Measurements from ENCODE around the gene RAD51B.
"Not testable (repeated sequence)": the region's sequence is repeated elsewhere in the genome, so short reads cannot be mapped to it uniquely, and the experiment has no call there.

The RAD51B gene

GRCh38 chr14:68695326-68695768 lies 875.8 kb downstream of the RAD51B start:
- H3K27me3 ChIP-seq (replicated peaks; ENCODE audit: control insufficient read depth, insufficient read depth, low read length) = no peaks in the 10 kb centered on the region
- no peak overlapping the region for H3K4me3 ChIP-seq (replicated peaks; ENCODE audit: low read depth, low read length)
- no peaks in the 10 kb centered on the region for H3K36me3 ChIP-seq (ENCODE audit: control insufficient read depth, insufficient read depth, low read length)
- peak; percentile 61 for DNase-seq (ENCODE audit: extremely low read depth, insufficient read length)
- TF ChIP-seq CTCF (IDR thresholded peaks at IDR 0.05; ENCODE audit: insufficient read depth, low read length, poor library complexity, severe bottlenecking) = no peak

GRCh38 chr14:68695856-68696255 lies 876.3 kb downstream of the RAD51B start:
- no peak for DNase-seq (ENCODE audit: extremely low read depth, insufficient read length)
- H3K4me3 ChIP-seq (replicated peaks; ENCODE audit: low read depth, low read length) = no peak overlapping the region
- no peak for TF ChIP-seq CTCF (IDR thresholded peaks at IDR 0.05; ENCODE audit: insufficient read depth, low read length, poor library complexity, severe bottlenecking)
- H3K27me3 ChIP-seq (replicated peaks; ENCODE audit: control insufficient read depth, insufficient read depth, low read length) = no peaks in the 10 kb centered on the region
- no peaks in the 10 kb centered on the region for H3K36me3 ChIP-seq (ENCODE audit: control insufficient read depth, insufficient read depth, low read length)

GRCh38 chr14:68696266-68696665 lies 876.7 kb downstream of the RAD51B start:
- no peak overlapping the region for H3K4me3 ChIP-seq (replicated peaks; ENCODE audit: low read depth, low read length)
- H3K36me3 ChIP-seq (ENCODE audit: control insufficient read depth, insufficient read depth, low read length) = no peaks in the 10 kb centered on the region
- no peaks in the 10 kb centered on the region for H3K27me3 ChIP-seq (replicated peaks; ENCODE audit: control insufficient read depth, insufficient read depth, low read length)
- TF ChIP-seq CTCF (IDR thresholded peaks at IDR 0.05; ENCODE audit: insufficient read depth, low read length, poor library complexity, severe bottlenecking) = no peak
- DNase-seq (ENCODE audit: extremely low read depth, insufficient read length) = no peak

GRCh38 chr14:68696721-68697495 lies 877.3 kb downstream of the RAD51B start:
- H3K27me3 ChIP-seq (replicated peaks; ENCODE audit: control insufficient read depth, insufficient read depth, low read length) = no peaks in the 10 kb centered on the region
- H3K4me3 ChIP-seq (replicated peaks; ENCODE audit: low read depth, low read length) = no peak overlapping the region
- DNase-seq (ENCODE audit: extremely low read depth, insufficient read length) = no peak
- H3K36me3 ChIP-seq (ENCODE audit: control insufficient read depth, insufficient read depth, low read length) = no peaks in the 10 kb centered on the region
- no peak for TF ChIP-seq CTCF (IDR thresholded peaks at IDR 0.05; ENCODE audit: insufficient read depth, low read length, poor library complexity, severe bottlenecking)

- not testable (repeated sequence) for H3K4me3 ChIP-seq (replicated peaks; ENCODE audit: low read depth, low read length); H3K27me3 ChIP-seq (replicated peaks; ENCODE audit: control insufficient read depth, insufficient read depth, low read length); DNase-seq (ENCODE audit: extremely low read depth, insufficient read length); H3K36me3 ChIP-seq (ENCODE audit: control insufficient read depth, insufficient read depth, low read length)
Measured at GRCh38 chr14:68698773-68699172, 879.2 kb downstream of the RAD51B start.

- Histone ChIP-seq H3K36me3 (ENCODE audit: control insufficient read depth, insufficient read depth, low read length) (no peaks in the 10 kb centered on the region), H3K27me3 (replicated peaks; ENCODE audit: control insufficient read depth, insufficient read depth, low read length) (no peaks in the 10 kb centered on the region), H3K4me3 (replicated peaks; ENCODE audit: low read depth, low read length) (no peak overlapping the region)
- no peak for TF ChIP-seq CTCF (IDR thresholded peaks at IDR 0.05; ENCODE audit: insufficient read depth, low read length, poor library complexity, severe bottlenecking)
- DNase-seq (ENCODE audit: extremely low read depth, insufficient read length) = no peak
Measured at GRCh38 chr14:68701001-68701741, 881.6 kb downstream of the RAD51B start.
